Measurements from ENCODE around the gene CTDSPL.

Gene CTDSPL

DNA sequence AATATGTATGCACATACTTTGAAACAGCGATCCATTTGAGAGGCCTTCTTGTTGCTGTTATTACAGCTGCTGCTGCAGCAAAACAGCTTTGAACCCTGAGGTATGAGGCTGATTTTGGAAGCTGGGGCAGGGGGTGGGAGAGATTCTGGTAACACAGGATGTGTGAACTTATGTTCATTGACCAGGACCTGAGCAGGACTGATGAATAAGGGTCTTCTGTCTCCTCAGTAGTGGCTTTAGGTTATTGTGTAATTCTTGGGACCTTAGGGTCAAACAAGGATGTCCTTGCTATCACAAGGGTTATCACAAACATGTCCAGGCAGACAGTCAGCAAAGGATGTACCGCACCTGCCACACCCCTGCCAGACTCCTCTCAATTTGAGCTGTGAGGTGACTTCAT, 41.6 kb downstream of the CTDSPL start:
- Histone ChIP-seq H3K9me3 (ENCODE audit: control insufficient read depth, insufficient read depth, low read depth, low read length) (no peaks in the 10 kb centered on the region), H3K36me3 (ENCODE audit: control insufficient read depth in 2 of 2, insufficient read depth in 1 of 2, low read length in 2 of 2) (no peaks in the 10 kb centered on the region), H3K27ac (ENCODE audit: extremely low read depth, low read depth, low read length) (no peak overlapping the region), H3K4me1 (ENCODE audit: control insufficient read depth, insufficient read depth, low read length) (no peaks in the 10 kb centered on the region), H3K4me3 (ENCODE audit: low read depth, low read length) (no peak overlapping the region)
- TF ChIP-seq, protein P1, sequence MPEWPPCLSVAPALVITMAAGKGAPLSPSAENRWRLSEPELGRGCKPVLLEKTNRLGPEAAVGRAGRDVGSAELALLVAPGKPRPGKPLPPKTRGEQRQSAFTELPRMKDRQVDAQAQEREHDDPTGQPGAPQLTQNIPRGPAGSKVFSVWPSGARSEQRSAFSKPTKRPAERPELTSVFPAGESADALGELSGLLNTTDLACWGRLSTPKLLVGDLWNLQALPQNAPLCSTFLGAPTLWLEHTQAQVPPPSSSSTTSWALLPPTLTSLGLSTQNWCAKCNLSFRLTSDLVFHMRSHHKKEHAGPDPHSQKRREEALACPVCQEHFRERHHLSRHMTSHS (tag by site-specific recombination; IDR thresholded peaks at IDR 0.05) = no peak
- TF ChIP-seq GFI1B (tag by site-specific recombination; IDR thresholded peaks at IDR 0.05) (no peak), ZNF302 (tag by site-specific recombination; IDR thresholded peaks at IDR 0.05; ENCODE audit: low read depth) (no peak), ZNF175 (tag by site-specific recombination; IDR thresholded peaks at IDR 0.05) (no peak), ZNF670 (tag by site-specific recombination; IDR thresholded peaks at IDR 0.05; ENCODE audit: low read depth) (no peak), TRIM28 (IDR thresholded peaks at IDR 0.05; ENCODE audit: borderline replicate concordance, low read length) (no peak), ZSCAN23 (tag by site-specific recombination; IDR thresholded peaks at IDR 0.05) (no peak), ZNF433 (tag by site-specific recombination; IDR thresholded peaks at IDR 0.05; ENCODE audit: low read depth) (no peak)
- TF ChIP-seq, protein P2, sequence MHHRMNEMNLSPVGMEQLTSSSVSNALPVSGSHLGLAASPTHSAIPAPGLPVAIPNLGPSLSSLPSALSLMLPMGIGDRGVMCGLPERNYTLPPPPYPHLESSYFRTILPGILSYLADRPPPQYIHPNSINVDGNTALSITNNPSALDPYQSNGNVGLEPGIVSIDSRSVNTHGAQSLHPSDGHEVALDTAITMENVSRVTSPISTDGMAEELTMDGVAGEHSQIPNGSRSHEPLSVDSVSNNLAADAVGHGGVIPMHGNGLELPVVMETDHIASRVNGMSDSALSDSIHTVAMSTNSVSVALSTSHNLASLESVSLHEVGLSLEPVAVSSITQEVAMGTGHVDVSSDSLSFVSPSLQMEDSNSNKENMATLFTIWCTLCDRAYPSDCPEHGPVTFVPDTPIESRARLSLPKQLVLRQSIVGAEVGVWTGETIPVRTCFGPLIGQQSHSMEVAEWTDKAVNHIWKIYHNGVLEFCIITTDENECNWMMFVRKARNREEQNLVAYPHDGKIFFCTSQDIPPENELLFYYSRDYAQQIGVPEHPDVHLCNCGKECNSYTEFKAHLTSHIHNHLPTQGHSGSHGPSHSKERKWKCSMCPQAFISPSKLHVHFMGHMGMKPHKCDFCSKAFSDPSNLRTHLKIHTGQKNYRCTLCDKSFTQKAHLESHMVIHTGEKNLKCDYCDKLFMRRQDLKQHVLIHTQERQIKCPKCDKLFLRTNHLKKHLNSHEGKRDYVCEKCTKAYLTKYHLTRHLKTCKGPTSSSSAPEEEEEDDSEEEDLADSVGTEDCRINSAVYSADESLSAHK (tag by site-specific recombination; IDR thresholded peaks at IDR 0.05) = no peak
- TF ChIP-seq, protein P3, sequence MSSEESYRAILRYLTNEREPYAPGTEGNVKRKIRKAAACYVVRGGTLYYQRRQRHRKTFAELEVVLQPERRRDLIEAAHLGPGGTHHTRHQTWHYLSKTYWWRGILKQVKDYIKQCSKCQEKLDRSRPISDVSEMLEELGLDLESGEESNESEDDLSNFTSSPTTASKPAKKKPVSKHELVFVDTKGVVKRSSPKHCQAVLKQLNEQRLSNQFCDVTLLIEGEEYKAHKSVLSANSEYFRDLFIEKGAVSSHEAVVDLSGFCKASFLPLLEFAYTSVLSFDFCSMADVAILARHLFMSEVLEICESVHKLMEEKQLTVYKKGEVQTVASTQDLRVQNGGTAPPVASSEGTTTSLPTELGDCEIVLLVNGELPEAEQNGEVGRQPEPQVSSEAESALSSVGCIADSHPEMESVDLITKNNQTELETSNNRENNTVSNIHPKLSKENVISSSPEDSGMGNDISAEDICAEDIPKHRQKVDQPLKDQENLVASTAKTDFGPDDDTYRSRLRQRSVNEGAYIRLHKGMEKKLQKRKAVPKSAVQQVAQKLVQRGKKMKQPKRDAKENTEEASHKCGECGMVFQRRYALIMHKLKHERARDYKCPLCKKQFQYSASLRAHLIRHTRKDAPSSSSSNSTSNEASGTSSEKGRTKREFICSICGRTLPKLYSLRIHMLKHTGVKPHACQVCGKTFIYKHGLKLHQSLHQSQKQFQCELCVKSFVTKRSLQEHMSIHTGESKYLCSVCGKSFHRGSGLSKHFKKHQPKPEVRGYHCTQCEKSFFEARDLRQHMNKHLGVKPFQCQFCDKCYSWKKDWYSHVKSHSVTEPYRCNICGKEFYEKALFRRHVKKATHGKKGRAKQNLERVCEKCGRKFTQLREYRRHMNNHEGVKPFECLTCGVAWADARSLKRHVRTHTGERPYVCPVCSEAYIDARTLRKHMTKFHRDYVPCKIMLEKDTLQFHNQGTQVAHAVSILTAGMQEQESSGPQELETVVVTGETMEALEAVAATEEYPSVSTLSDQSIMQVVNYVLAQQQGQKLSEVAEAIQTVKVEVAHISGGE (tag by site-specific recombination; conservative IDR thresholded peaks at IDR 0.05; ENCODE audit: low read depth) = no peak
- TF ChIP-seq, protein P4, sequence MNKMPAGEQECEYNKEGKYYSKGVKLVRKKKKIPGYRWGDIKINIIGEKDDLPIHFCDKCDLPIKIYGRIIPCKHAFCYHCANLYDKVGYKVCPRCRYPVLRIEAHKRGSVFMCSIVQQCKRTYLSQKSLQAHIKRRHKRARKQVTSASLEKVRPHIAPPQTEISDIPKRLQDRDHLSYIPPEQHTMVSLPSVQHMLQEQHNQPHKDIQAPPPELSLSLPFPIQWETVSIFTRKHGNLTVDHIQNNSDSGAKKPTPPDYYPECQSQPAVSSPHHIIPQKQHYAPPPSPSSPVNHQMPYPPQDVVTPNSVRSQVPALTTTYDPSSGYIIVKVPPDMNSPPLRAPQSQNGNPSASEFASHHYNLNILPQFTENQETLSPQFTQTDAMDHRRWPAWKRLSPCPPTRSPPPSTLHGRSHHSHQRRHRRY (tag by site-specific recombination; IDR thresholded peaks at IDR 0.05) = no peak
- ChIA-PET POLR2A (no interaction called here), CTCF (interaction anchor here (0.7 kb wide), 1 partner anchor 89 kb away, joined by 3 read pairs; no protein-coding TSS in a partner anchor)

- Histone ChIP-seq H3K4me3 (ENCODE audit: low read depth, low read length) (no peak overlapping the region), H3K27ac (ENCODE audit: extremely low read depth, low read depth, low read length) (no peak overlapping the region), H3K4me1 (ENCODE audit: control insufficient read depth, insufficient read depth, low read length) (no peaks in the 10 kb centered on the region), H3K36me3 (ENCODE audit: control insufficient read depth in 2 of 2, insufficient read depth in 1 of 2, low read length in 2 of 2) (no peaks in the 10 kb centered on the region), H3K9me3 (ENCODE audit: control insufficient read depth, insufficient read depth, low read depth, low read length) (no peaks in the 10 kb centered on the region)
- ChIA-PET POLR2A (no interaction called here), CTCF (no interaction called here)
- no peak for TF ChIP-seq ZNF585B (tag by site-specific recombination; IDR thresholded peaks at IDR 0.05)
- TF ChIP-seq ZNF654 (tag by site-specific recombination; IDR thresholded peaks at IDR 0.05; ENCODE audit: low read depth) = no peak
- no peak for TF ChIP-seq HOXC10 (CRISPR knock-in tag; IDR thresholded peaks at IDR 0.05)
- TF ChIP-seq ZNF677 (tag by site-specific recombination; IDR thresholded peaks at IDR 0.05) = no peak
- TF ChIP-seq ZNF175 (tag by site-specific recombination; IDR thresholded peaks at IDR 0.05) = no peak
- TF ChIP-seq ZBTB48 (tag by site-specific recombination; IDR thresholded peaks at IDR 0.05) = no peak
- TF ChIP-seq, protein P5, sequence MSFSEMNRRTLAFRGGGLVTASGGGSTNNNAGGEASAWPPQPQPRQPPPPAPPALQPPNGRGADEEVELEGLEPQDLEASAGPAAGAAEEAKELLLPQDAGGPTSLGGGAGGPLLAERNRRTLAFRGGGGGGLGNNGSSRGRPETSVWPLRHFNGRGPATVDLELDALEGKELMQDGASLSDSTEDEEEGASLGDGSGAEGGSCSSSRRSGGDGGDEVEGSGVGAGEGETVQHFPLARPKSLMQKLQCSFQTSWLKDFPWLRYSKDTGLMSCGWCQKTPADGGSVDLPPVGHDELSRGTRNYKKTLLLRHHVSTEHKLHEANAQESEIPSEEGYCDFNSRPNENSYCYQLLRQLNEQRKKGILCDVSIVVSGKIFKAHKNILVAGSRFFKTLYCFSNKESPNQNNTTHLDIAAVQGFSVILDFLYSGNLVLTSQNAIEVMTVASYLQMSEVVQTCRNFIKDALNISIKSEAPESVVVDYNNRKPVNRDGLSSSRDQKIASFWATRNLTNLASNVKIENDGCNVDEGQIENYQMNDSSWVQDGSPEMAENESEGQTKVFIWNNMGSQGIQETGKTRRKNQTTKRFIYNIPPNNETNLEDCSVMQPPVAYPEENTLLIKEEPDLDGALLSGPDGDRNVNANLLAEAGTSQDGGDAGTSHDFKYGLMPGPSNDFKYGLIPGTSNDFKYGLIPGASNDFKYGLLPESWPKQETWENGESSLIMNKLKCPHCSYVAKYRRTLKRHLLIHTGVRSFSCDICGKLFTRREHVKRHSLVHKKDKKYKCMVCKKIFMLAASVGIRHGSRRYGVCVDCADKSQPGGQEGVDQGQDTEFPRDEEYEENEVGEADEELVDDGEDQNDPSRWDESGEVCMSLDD (tag by site-specific recombination; IDR thresholded peaks at IDR 0.05) = no peak
- TF ChIP-seq KLF7 (tag by site-specific recombination; IDR thresholded peaks at IDR 0.05; ENCODE audit: borderline replicate concordance) = no peak
- no peak for TF ChIP-seq ZNF449 (tag by site-specific recombination; IDR thresholded peaks at IDR 0.05)
- TF ChIP-seq HOXA7 (CRISPR knock-in tag; IDR thresholded peaks at IDR 0.05; ENCODE audit: borderline replicate concordance) = no peak
These were observed 42.1 kb downstream of the CTDSPL start for GRCh38 chr3:37903734-37904133.
